GM21423 (cell line): ENCODE results near the gene QDPR.
A peak's percentile ranks its signal among the peaks of the same experiment; 100 is the strongest.

Experiments
- ATAC-seq: cut with Tn5 transposase; IDR thresholded peaks from one replicate; pipeline ENCODE4 v1.9.1; 2021; ENCODE audit warnings: mild to moderate bottlenecking, moderate library complexity; ENCODE audit not compliant: unreplicated experiment

Gene QDPR

GRCh38 chr4:17528551-17529165 is 16.8 kb upstream of the QDPR start:
- ATAC-seq = no peak

- ATAC-seq = no peak
Observed at GRCh38 chr4:17526695-17527477, 15.0 kb upstream of the QDPR start.

- no peak for ATAC-seq
Observed at GRCh38 chr4:17523662-17524061, 11.8 kb upstream of the QDPR start.

GRCh38 chr4:17521595-17521994 is 9.7 kb upstream of the QDPR start:
- ATAC-seq = no peak

GRCh38 chr4:17517664-17518063 is 5.8 kb upstream of the QDPR start:
- no peak for ATAC-seq

- ATAC-seq = no peak
Observed at GRCh38 chr4:17516980-17517379, 5.1 kb upstream of the QDPR start.

GRCh38 chr4:17515445-17516407 is 3.8 kb upstream of the QDPR start:
- ATAC-seq = no peak

- ATAC-seq = no peak
Observed at GRCh38 chr4:17514865-17515264, 3.0 kb upstream of the QDPR start, which contains the start of gene CLRN2. Gene CLRN2, plus strand, starts transcription at chr4:17515165. Its CDS starts 102 bp downstream, at chr4:17515267.

GRCh38 chr4:17512973-17513665 is 1.2 kb upstream of the QDPR start:
- no peak for ATAC-seq

- ATAC-seq = peak; percentile 52
Observed at GRCh38 chr4:17511509-17511949, 361 bp downstream of the QDPR start.

GRCh38 chr4:17511051-17511450 is 839 bp downstream of the QDPR start:
- ATAC-seq = no peak

- ATAC-seq = no peak
Observed at GRCh38 chr4:17510582-17510981, 1.3 kb downstream of the QDPR start.

- no peak for ATAC-seq
Observed at GRCh38 chr4:17504081-17504480, 7.8 kb downstream of the QDPR start.

- no peak for ATAC-seq
Observed at GRCh38 chr4:17502756-17503155, 9.1 kb downstream of the QDPR start.

- ATAC-seq = no peak
Observed at GRCh38 chr4:17500574-17500973, 11.3 kb downstream of the QDPR start.

GRCh38 chr4:17497890-17498523 is 13.9 kb downstream of the QDPR start:
- no peak for ATAC-seq

GRCh38 chr4:17494258-17495190 is 17.4 kb downstream of the QDPR start:
- ATAC-seq = no peak

- no peak for ATAC-seq
Observed at GRCh38 chr4:17493619-17494018, 18.3 kb downstream of the QDPR start.

GRCh38 chr4:17492876-17493275 is 19.0 kb downstream of the QDPR start:
- no peak for ATAC-seq
